22Rv1 (cell line): ENCODE data around the gene DENND6B.

Source experiments
- ZFX ChIP-seq: fragments of 450-650 bp; IDR thresholded peaks from 2 replicates; pipeline ENCODE4 v1.6.1; 2017; ENCODE audit warnings: antibody characterized with exemption, borderline replicate concordance
- TF ChIP-seq, protein P1 (sequence below): fragments of 450-650 bp; IDR thresholded peaks from 2 replicates; pipeline ENCODE4 v1.5.1; 2017; ENCODE audit warnings: mild to moderate bottlenecking

DNA sequence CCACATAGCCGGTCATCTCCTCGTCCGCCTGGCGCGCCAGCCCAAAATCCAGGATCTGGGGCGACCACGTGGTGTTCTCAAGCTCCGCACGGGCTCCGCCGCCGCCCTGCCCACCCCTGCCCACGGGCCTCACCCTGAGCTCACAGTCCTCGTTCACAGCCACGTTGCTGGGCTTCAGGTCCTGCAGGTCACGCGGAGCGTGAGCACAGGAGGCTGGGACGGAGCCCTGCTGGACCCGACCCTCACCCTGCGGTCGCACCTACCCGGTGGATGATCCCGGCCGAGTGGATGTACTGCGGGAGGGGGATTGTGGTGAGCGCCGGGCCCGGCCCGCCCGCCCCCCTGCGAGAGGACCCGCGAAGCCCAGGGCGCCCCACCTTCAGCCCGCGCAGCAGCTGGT, 59.8 kb downstream of the DENND6B start:
- TF ChIP-seq, protein P1, sequence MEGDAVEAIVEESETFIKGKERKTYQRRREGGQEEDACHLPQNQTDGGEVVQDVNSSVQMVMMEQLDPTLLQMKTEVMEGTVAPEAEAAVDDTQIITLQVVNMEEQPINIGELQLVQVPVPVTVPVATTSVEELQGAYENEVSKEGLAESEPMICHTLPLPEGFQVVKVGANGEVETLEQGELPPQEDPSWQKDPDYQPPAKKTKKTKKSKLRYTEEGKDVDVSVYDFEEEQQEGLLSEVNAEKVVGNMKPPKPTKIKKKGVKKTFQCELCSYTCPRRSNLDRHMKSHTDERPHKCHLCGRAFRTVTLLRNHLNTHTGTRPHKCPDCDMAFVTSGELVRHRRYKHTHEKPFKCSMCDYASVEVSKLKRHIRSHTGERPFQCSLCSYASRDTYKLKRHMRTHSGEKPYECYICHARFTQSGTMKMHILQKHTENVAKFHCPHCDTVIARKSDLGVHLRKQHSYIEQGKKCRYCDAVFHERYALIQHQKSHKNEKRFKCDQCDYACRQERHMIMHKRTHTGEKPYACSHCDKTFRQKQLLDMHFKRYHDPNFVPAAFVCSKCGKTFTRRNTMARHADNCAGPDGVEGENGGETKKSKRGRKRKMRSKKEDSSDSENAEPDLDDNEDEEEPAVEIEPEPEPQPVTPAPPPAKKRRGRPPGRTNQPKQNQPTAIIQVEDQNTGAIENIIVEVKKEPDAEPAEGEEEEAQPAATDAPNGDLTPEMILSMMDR = no peak
- TF ChIP-seq ZFX = no peak
